HepG2 (cell line): ENCODE measurements around the gene ALB. TPM values are rescaled to one million over a fixed set of nuclear protein-coding genes. Genes with fewer than 3 reads are reported as not detected.

Experiments used
- CHD2 ChIP-seq: IDR thresholded peaks from 2 replicates; pipeline ENCODE4 v1.6.1; 2011; ENCODE audit warnings: low read depth, low read length, improper control_type of control experiment
- HCFC1 ChIP-seq: fragments of 150-350 bp; IDR thresholded peaks from 2 replicates; pipeline ENCODE4 v1.6.1; 2014; ENCODE audit warnings: low read depth, low read length
- HHEX ChIP-seq: IDR thresholded peaks from 2 replicates; pipeline ENCODE4 v1.6.1; 2016; ENCODE audit warnings: control low read depth
- HNRNPL ChIP-seq: fragments of 200-400 bp; formaldehyde crosslinking; IDR thresholded peaks from 2 replicates; pipeline ENCODE4 v1.6.1; 2017; ENCODE audit warnings: mild to moderate bottlenecking, low read depth, low read length
- KDM2A ChIP-seq: sonication (generic); formaldehyde crosslinking; IDR thresholded peaks from 2 replicates; pipeline ENCODE4 v1.4.0; 2020; ENCODE audit warnings: low read depth, missing genetic modification reagents, borderline replicate concordance
- KDM3A ChIP-seq: IDR thresholded peaks from 2 replicates; pipeline ENCODE4 v1.6.1; 2018; ENCODE audit warnings: low read depth, missing compliant biosample characterization
- NFYB ChIP-seq: sonication (generic); formaldehyde crosslinking; IDR thresholded peaks from 2 replicates; pipeline ENCODE4 v1.4.0; 2020; ENCODE audit warnings: missing genetic modification reagents
- SKI ChIP-seq: fragments of 450-650 bp; IDR thresholded peaks from one replicate; pipeline ENCODE4 v1.6.1; 2018; ENCODE audit warnings: mild to moderate bottlenecking; ENCODE audit not compliant: partially characterized antibody
- SNAPC2 ChIP-seq: sonication (generic); formaldehyde crosslinking; IDR thresholded peaks from 2 replicates; pipeline ENCODE4 v1.8.1; 2022; ENCODE audit warnings: mild to moderate bottlenecking, missing genetic modification reagents
- TBL1XR1 ChIP-seq: fragments of 150-350 bp; IDR thresholded peaks from 2 replicates; pipeline ENCODE4 v1.6.1; 2014; ENCODE audit warnings: borderline replicate concordance, low read length; ENCODE audit not compliant: partially characterized antibody
- XBP1 ChIP-seq: sonication (generic); formaldehyde crosslinking; IDR thresholded peaks from 2 replicates; pipeline ENCODE4 v1.5.0; 2020; ENCODE audit warnings: missing genetic modification reagents
- ZFX ChIP-seq: sonication (generic); formaldehyde crosslinking; IDR thresholded peaks from 2 replicates; pipeline ENCODE4 v1.4.0; 2020; ENCODE audit warnings: mild to moderate bottlenecking, low read depth, missing genetic modification reagents, moderate library complexity
- ZNF10 ChIP-seq: sonication (generic); formaldehyde crosslinking; IDR thresholded peaks from 2 replicates; pipeline ENCODE4 v1.4.0; 2020; ENCODE audit warnings: mild to moderate bottlenecking, low read depth, missing genetic modification reagents, borderline replicate concordance
- ZNF121 ChIP-seq: sonication (generic); formaldehyde crosslinking; IDR thresholded peaks from 2 replicates; pipeline ENCODE4 v1.5.0; 2020; ENCODE audit warnings: mild to moderate bottlenecking, missing genetic modification reagents
- ZNF3 ChIP-seq: IDR thresholded peaks from 2 replicates; pipeline ENCODE4 v1.7.0; 2017; ENCODE audit warnings: inconsistent platforms
- ZNF329 ChIP-seq: sonication (generic); formaldehyde crosslinking; IDR thresholded peaks from 2 replicates; pipeline ENCODE4 v1.9.0; 2021; ENCODE audit warnings: low read depth, mild to moderate bottlenecking, missing genetic modification reagents
- ZNF432 ChIP-seq: sonication (generic); formaldehyde crosslinking; IDR thresholded peaks from 2 replicates; pipeline ENCODE4 v1.5.0; 2020; ENCODE audit warnings: missing genetic modification reagents, mild to moderate bottlenecking, borderline replicate concordance
- polyA plus RNA-seq, 8 experiments: library from polyadenylated mRNA; depleted of rRNA in 3 of 8; stranded (reverse) in 7 of 8; unstranded in 1 of 8; fragments of >200 nt; fragmentation: Illumina TruSeq in 4 of 8; extraction: Trizol in 4 of 8; gene quantifications; 2 replicates each; pipeline versions ENCODE4 v1.2.1 to v1.2.3, GENCODE V29; 2011 to 2016; ENCODE audit warnings: low read depth in 4 of 8, missing spikeins in 1 of 8, mixed read lengths in 1 of 8; ENCODE audit not compliant: insufficient read depth in 1 of 8
- total RNA-seq, 5 experiments: library from RNA; depleted of rRNA; stranded (reverse); fragments of >200 nt; fragmentation: Illumina TruSeq; extraction: Trizol; gene quantifications; 2 replicates each; pipeline ENCODE4 v1.2.3, GENCODE V29; 2016; ENCODE audit warnings: low read depth in 1 of 5
- TF ChIP-seq, protein P1 (sequence below): sonication (generic); formaldehyde crosslinking; IDR thresholded peaks from 2 replicates; pipeline ENCODE4 v1.5.0; 2020; ENCODE audit warnings: mild to moderate bottlenecking, missing genetic modification reagents, borderline replicate concordance
- TF ChIP-seq, protein P2 (sequence below): sonication (generic); formaldehyde crosslinking; IDR thresholded peaks from 2 replicates; pipeline ENCODE4 v1.4.0; 2020; ENCODE audit warnings: mild to moderate bottlenecking, low read depth, missing genetic modification reagents
- TF ChIP-seq, protein P3 (sequence below): sonication (generic); formaldehyde crosslinking; IDR thresholded peaks from 2 replicates; pipeline ENCODE4 v1.4.0; 2020; ENCODE audit warnings: missing genetic modification reagents

ALB gene
- total and polyA plus RNA-seq, 2 of the 13 experiments (the other 11 are each of a cell fraction or from before 2014, with no cell fraction given), result 22,259 to 22,625 TPM

DNA sequence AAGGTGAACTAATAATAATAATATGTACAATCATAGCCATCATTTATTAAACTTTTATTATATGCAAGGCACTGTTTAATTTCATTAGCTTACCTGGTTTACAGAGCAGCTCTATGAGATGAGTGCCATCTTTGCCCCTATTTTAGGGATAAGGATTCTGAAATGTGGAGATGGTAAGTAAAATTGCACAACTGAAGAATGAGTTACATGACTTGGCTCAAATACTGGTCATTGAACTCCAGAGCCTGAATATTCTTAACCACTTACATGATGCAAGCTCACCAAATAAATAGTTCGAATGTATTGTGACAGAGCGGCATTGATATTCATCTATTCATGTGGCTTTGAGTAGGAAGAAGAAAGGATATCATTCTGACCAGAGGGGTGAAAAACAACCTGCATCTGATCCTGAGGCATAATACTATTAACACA is 11.7 kb downstream of the ALB start (continued):
- TF ChIP-seq ZFX (no peak), ZNF329 (CRISPR knock-in tag) (no peak), HHEX (no peak), SKI (no peak), XBP1 (CRISPR knock-in tag) (no peak), ZNF3 (CRISPR knock-in tag) (no peak), ZNF10 (CRISPR knock-in tag) (no peak), KDM2A (no peak), HNRNPL (no peak), KDM3A (CRISPR knock-in tag) (no peak), ZNF432 (no peak), TBL1XR1 (no peak), NFYB (CRISPR knock-in tag) (no peak), HCFC1 (no peak), ZNF121 (CRISPR knock-in tag) (no peak), CHD2 (no peak), SNAPC2 (no peak)
- TF ChIP-seq, protein P1, sequence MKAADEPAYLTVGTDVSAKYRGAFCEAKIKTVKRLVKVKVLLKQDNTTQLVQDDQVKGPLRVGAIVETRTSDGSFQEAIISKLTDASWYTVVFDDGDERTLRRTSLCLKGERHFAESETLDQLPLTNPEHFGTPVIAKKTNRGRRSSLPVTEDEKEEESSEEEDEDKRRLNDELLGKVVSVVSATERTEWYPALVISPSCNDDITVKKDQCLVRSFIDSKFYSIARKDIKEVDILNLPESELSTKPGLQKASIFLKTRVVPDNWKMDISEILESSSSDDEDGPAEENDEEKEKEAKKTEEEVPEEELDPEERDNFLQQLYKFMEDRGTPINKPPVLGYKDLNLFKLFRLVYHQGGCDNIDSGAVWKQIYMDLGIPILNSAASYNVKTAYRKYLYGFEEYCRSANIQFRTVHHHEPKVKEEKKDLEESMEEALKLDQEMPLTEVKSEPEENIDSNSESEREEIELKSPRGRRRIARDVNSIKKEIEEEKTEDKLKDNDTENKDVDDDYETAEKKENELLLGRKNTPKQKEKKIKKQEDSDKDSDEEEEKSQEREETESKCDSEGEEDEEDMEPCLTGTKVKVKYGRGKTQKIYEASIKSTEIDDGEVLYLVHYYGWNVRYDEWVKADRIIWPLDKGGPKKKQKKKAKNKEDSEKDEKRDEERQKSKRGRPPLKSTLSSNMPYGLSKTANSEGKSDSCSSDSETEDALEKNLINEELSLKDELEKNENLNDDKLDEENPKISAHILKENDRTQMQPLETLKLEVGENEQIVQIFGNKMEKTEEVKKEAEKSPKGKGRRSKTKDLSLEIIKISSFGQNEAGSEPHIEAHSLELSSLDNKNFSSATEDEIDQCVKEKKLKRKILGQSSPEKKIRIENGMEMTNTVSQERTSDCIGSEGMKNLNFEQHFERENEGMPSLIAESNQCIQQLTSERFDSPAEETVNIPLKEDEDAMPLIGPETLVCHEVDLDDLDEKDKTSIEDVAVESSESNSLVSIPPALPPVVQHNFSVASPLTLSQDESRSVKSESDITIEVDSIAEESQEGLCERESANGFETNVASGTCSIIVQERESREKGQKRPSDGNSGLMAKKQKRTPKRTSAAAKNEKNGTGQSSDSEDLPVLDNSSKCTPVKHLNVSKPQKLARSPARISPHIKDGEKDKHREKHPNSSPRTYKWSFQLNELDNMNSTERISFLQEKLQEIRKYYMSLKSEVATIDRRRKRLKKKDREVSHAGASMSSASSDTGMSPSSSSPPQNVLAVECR (CRISPR knock-in tag), result no peak
- TF ChIP-seq, protein P2, sequence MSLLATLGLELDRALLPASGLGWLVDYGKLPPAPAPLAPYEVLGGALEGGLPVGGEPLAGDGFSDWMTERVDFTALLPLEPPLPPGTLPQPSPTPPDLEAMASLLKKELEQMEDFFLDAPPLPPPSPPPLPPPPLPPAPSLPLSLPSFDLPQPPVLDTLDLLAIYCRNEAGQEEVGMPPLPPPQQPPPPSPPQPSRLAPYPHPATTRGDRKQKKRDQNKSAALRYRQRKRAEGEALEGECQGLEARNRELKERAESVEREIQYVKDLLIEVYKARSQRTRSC (CRISPR knock-in tag), result no peak
- TF ChIP-seq, protein P3, sequence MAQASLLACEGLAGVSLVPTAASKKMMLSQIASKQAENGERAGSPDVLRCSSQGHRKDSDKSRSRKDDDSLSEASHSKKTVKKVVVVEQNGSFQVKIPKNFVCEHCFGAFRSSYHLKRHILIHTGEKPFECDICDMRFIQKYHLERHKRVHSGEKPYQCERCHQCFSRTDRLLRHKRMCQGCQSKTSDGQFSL (CRISPR knock-in tag), result no peak
- TF ChIP-seq, all 625 proteins: peak for 77
